ENCODE results near the gene CFAP43.

DNA sequence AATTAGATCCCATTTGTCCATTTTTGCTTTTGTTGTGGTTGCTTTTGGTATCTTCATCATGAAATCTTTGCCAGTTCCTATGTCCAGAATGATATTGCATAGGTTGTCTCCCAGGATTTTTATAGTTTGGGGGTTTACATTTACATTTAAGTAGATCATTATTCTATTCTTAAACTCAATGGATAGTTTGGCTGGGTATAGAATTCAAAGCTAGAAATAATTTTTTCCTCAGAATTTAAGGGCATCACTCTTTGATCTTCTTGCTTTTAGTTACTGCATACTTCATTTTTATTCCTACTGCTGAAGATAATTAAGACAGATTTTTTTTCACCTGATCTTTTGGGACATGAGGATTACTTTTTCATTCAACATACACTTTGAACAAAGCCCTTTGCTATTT lies 80.4 kb downstream of the CFAP43 start:
- TF ChIP-seq CTCF (IDR thresholded peaks at IDR 0.05) (no peak), EP300 (IDR thresholded peaks at IDR 0.05) (no peak), POLR2A (IDR thresholded peaks at IDR 0.05) (no peak)

All from sigmoid colon (tissue), 4 donors.